Measurements from ENCODE around the gene CNEP1R1.

DNA sequence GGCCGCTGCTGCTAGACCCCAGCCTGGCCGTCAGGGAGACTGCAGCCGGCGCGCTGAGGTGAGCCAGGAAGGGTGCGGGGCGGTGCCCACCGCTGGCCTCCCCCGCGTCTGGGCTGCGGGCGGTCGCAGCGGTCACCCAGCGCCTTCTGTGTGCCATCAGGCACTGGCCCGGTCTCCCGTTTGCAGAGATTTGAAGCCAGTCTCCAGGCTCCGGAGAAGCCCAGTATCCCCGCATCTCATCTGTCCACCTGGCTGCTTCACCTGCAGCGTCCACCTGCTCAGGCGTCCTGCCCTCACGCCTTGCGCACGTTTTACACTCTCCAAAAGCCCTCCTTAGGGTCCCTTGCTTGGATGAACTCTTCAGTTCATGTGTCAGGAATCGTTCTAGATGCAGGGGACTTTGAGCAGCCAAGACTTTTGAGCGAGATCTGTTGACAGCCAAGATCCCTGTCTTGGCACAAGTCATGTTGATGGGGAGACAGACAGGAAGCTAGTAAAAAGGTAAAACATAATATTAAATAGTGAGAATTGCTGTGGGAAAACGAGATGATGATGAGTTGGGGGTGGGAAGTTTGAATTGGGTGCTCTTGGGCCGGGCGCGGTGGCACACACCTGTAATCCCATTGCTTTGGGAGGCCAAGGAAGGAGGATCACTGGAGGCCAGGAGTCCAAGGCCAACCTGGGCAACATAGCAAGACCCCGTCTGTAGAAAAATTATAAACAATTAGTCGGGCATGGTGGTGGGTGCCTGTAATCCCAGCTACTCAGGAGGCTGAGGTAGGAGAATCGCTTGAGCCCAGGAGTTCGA lies 41.7 kb downstream of the CNEP1R1 start:
- TF ChIP-seq CTCF (conservative IDR thresholded peaks at IDR 0.05; ENCODE audit: low read depth, low read length) (no peak), EZH2phosphoT487 (IDR thresholded peaks at IDR 0.05; ENCODE audit: borderline replicate concordance, low read length) (no peak)
